GM18951 (cell line): ENCODE results near the gene CCDC88C.

ENCODE experiments used
- POLR2A ChIP-seq: IDR thresholded peaks from 4 replicates; pipeline ENCODE4 v1.6.1; 2011; ENCODE audit warnings: mild to moderate bottlenecking; ENCODE audit not compliant: insufficient read length, insufficient read depth; ENCODE audit errors: extremely low read depth
- in situ Hi-C: fragments of 300-500 bp; cut with MboI; formaldehyde crosslinking; loops from one replicate; pipeline ENCODE4 v1.12.0; 2022; ENCODE audit warnings: low sequenced_read_pairs, mixed read lengths, inconsistent platforms; ENCODE audit not compliant: unreplicated experiment

CCDC88C gene

DNA sequence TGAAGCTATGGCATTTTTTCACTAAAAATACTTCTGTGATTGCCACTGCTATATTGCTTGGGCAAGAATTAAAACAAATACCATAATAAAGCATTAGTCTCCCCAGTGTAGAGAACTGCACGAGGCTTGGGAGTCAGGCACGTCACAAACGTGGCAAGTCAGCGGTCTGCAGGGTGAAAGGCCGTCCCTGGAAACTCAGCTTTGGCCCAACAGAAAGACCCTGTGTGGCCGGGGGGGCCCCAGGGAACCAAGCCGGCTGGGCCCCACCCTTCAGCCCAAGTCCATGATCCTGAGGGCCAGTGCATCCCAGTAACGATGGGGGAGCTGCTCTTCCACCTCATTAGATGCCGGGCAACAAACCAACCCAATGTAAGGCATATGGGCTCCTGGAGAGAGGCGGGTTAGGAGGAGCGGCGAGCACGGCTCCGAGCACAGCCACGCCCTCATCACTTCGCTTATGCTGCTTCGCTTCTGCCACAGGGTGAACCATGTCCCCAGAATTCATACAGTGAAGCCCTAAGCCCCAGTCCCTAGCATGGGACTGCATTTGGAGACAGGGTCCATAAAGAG is 122.3 kb downstream of the CCDC88C start:
- no peak for TF ChIP-seq POLR2A
- in situ Hi-C loops = loop anchor here (25.0 kb wide), 1 partner anchor 383 kb away; no protein-coding TSS in a partner anchor

GRCh38 chr14:91294153-91294552 is 123.5 kb downstream of the CCDC88C start:
- in situ Hi-C loops = loop anchor here (25.0 kb wide), 1 partner anchor 382 kb away; no protein-coding TSS in a partner anchor
- TF ChIP-seq POLR2A = no peak

GRCh38 chr14:91293281-91293680 is 124.3 kb downstream of the CCDC88C start:
- no peak for TF ChIP-seq POLR2A
- in situ Hi-C loops = loop anchor here (25.0 kb wide), 1 partner anchor 381 kb away; no protein-coding TSS in a partner anchor

DNA sequence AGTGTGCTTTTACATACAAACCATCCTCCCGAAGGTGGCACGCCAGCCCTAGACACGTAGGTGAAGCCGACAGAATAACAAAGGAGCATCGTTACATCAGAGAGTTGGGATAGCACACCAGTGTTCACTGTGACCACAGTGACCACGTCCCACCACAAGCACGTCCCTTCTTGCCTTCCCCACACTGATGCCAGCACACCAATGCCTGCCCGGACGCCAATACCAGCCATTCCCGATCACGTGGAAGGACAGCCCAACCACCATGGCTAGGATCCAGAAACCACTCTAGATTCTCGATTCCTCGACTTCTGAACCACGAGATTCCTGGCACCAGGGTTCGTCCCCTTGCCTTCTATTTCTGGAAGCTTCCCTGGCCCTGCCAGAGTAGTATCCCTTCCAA is 125.1 kb downstream of the CCDC88C start:
- in situ Hi-C loops = loop anchor here (25.0 kb wide), 1 partner anchor 380 kb away; no protein-coding TSS in a partner anchor
- TF ChIP-seq POLR2A = no peak

DNA sequence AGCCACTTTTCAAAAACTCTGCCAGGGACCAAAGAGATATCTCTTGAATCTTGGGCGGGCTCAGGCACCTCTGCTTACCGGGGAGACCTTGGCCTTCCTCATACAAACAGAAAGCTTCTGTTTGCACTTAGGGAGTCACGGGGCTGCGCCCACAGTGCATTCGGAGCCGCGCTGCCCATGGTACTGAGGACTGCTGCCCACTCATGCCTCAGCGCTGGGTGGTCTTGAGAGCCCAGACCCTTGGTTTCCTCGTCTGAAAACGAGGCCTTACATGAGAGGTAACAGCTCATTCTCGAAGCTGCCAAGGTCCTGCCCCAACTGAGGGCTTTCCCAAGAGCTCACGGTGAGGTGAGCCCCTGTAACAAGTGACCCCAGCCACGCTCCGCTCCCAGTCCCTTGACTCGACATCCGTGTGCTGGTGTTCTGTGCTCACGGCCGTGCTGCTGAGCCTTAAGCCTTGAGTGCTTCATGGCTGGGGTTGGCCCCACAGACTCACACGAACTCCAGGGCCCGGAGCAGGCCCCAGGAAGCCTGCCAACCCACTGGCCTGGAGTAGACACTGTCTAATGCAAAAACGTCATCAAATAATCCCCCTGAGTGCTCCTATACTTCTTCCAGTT is 125.7 kb downstream of the CCDC88C start:
- no peak for TF ChIP-seq POLR2A
- in situ Hi-C loops = loop anchor here (25.0 kb wide), 1 partner anchor 380 kb away; no protein-coding TSS in a partner anchor

DNA sequence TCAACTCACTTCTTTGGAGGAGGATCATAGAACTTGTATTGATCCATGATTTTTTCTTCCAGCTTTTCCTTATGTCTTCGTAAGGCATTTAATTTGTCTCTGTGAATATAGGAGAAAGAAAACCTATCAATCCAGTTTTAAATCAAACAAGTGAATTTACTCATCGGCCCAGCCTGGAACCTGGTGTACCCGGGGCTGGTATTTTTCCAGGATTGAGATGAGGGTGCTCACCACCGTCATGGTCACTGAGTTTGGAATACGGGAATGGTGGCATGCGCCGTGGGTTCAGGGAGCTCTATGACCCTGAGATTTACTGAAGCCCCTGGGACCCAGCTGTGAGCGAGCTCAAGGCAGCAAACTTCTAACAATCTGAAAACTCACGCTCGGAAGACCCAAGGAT is 126.6 kb downstream of the CCDC88C start:
- in situ Hi-C loops = loop anchor here (25.0 kb wide), 1 partner anchor 379 kb away; no protein-coding TSS in a partner anchor
- no peak for TF ChIP-seq POLR2A

- no peak for TF ChIP-seq POLR2A
- in situ Hi-C loops = loop anchor here (5.0 to 25.0 kb wide), 2 partner anchors 112 to 377 kb away; no protein-coding TSS in a partner anchor
These were observed 128.2 kb downstream of the CCDC88C start for GRCh38 chr14:91289464-91289863.

DNA sequence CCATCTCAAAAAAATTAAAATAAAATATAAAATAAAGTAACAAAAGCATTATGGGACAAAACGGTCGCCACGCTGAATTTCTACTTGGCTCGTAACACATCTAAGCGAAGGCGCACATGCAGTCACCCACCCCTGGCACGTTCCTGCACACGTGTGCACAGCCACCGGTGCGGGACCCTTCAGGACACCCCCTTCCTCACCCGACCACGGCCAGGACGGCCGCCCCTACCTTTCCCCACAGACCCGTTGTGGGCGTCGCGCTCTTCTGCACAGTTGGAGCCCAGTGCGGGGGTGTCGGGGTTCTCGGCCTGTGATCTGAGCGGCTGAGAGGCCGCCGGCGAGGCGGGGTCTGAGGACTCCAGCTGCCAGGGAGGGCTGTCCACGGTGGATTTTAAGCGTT is 128.7 kb downstream of the CCDC88C start:
- in situ Hi-C loops = loop anchor here (5.0 to 25.0 kb wide), 2 partner anchors 112 to 377 kb away; no protein-coding TSS in a partner anchor
- no peak for TF ChIP-seq POLR2A

DNA sequence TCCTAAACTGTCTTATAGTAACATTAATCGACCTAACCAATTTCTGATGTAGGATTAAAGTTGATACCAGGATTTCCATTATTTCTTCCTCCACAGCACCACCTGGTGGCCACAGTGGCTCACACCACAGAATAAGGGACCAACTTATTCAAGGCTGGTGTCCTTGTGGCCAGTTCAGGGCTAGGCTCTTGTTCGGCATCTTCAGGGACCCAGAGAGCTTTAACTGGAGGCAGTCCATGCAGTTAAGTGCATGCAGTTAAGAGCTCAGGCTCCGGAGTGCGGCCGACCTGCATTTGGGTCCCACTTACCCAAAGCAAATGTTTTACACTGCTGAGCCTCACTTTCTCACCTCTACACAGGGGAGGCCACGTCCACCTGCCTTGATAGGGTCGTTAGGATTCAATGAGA is 131.1 kb downstream of the CCDC88C start:
- in situ Hi-C loops = loop anchor here (5.0 to 25.0 kb wide), 2 partner anchors 109 to 374 kb away; no protein-coding TSS in a partner anchor
- TF ChIP-seq POLR2A = no peak

GRCh38 chr14:91284791-91285548 is 132.7 kb downstream of the CCDC88C start:
- in situ Hi-C loops = loop anchor here (5.0 to 25.0 kb wide), 2 partner anchors 108 to 373 kb away; no protein-coding TSS in a partner anchor
- TF ChIP-seq POLR2A = no peak

- in situ Hi-C loops = loop anchor here (25.0 kb wide), 1 partner anchor 372 kb away; no protein-coding TSS in a partner anchor
- TF ChIP-seq POLR2A = no peak
These were observed 133.4 kb downstream of the CCDC88C start for GRCh38 chr14:91284146-91284790.

DNA sequence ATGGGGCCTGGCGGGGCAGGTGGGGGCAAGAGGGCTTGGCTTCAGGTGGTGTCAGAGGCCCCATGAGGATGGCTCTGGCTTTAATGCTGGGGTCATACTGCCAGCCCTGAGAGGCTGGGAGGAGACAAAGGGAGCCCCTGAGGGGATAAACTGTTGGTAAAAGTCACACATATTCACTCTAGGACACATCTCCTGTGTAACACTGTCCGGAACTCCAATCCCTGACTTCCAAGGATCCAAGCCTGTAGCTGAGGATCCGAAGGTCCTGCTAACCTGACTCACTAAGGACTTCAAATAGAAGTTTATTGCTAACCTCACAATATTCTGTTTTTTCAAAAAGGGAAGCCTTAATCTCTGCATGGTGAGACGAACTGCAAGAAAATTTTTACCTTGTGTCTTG is 134.0 kb downstream of the CCDC88C start:
- in situ Hi-C loops = loop anchor here (25.0 kb wide), 1 partner anchor 371 kb away; no protein-coding TSS in a partner anchor
- no peak for TF ChIP-seq POLR2A

GRCh38 chr14:91282954-91283645 is 134.5 kb downstream of the CCDC88C start:
- in situ Hi-C loops = loop anchor here (25.0 kb wide), 1 partner anchor 371 kb away; no protein-coding TSS in a partner anchor
- TF ChIP-seq POLR2A = no peak
